HepG2 (cell line): ENCODE measurements around the gene PLS1. TPM values are rescaled to one million over a fixed set of nuclear protein-coding genes. Genes with fewer than 3 reads are reported as not detected.

ENCODE experiments used
- AGO1 ChIP-seq: fragments of 200-400 bp; formaldehyde crosslinking; IDR thresholded peaks from 2 replicates; pipeline ENCODE4 v1.6.1; 2017; ENCODE audit warnings: mild to moderate bottlenecking, low read depth, low read length, moderate library complexity; ENCODE audit not compliant: poor library complexity, severe bottlenecking
- AHR ChIP-seq: IDR thresholded peaks from 2 replicates; pipeline ENCODE4 v1.6.1; 2018; ENCODE audit warnings: missing genetic modification reagents, missing compliant biosample characterization
- ARID4A ChIP-seq: sonication (generic); formaldehyde crosslinking; IDR thresholded peaks from 2 replicates; pipeline ENCODE4 v1.5.0; 2020; ENCODE audit warnings: mild to moderate bottlenecking, missing genetic modification reagents, borderline replicate concordance
- GMEB1 ChIP-seq: sonication (generic); formaldehyde crosslinking; IDR thresholded peaks from 2 replicates; pipeline ENCODE4 v1.5.1; 2020; ENCODE audit warnings: missing genetic modification reagents, mild to moderate bottlenecking, borderline replicate concordance
- HCFC1 ChIP-seq: fragments of 150-350 bp; IDR thresholded peaks from 2 replicates; pipeline ENCODE4 v1.6.1; 2014; ENCODE audit warnings: low read depth, low read length
- KDM5A ChIP-seq: fragments of 200-600 bp; sonication (generic); IDR thresholded peaks from 2 replicates; pipeline ENCODE4 v1.7.0; 2018; ENCODE audit warnings: antibody characterized with exemption, mild to moderate bottlenecking, low read length, borderline replicate concordance
- KLF12 ChIP-seq: sonication (generic); formaldehyde crosslinking; IDR thresholded peaks from 2 replicates; pipeline ENCODE4 v1.4.0; 2020; ENCODE audit warnings: missing genetic modification reagents, borderline replicate concordance
- NONO ChIP-seq, 2 experiments: fragments of 450-650 bp in 1 of 2; sonication (generic) in 1 of 2; formaldehyde crosslinking in 1 of 2; IDR thresholded peaks in 1 of 2; conservative IDR thresholded peaks in 1 of 2; 2 replicates each; pipeline versions ENCODE4 v1.6.1 to v1.8.0; 2017 to 2022; ENCODE audit warnings: mild to moderate bottlenecking in 1 of 2, missing genetic modification reagents in 1 of 2, moderate library complexity in 1 of 2
- ZBTB39 ChIP-seq: sonication (generic); formaldehyde crosslinking; IDR thresholded peaks from 2 replicates; pipeline ENCODE4 v1.5.0; 2020; ENCODE audit warnings: missing genetic modification reagents
- ZFP62 ChIP-seq: sonication (generic); formaldehyde crosslinking; IDR thresholded peaks from 2 replicates; pipeline ENCODE4 v1.4.0; 2020; ENCODE audit warnings: missing genetic modification reagents
- ZHX1 ChIP-seq: sonication (generic); formaldehyde crosslinking; IDR thresholded peaks from 2 replicates; pipeline ENCODE4 v1.8.1; 2022; ENCODE audit warnings: low read depth, mild to moderate bottlenecking, missing genetic modification reagents
- ZNF343 ChIP-seq: sonication (generic); formaldehyde crosslinking; IDR thresholded peaks from 2 replicates; pipeline ENCODE4 v1.4.0; 2020; ENCODE audit warnings: mild to moderate bottlenecking, missing genetic modification reagents
- ZXDC ChIP-seq: sonication (generic); formaldehyde crosslinking; IDR thresholded peaks from 2 replicates; pipeline ENCODE4 v1.5.0; 2020; ENCODE audit warnings: mild to moderate bottlenecking, missing genetic modification reagents
- polyA plus RNA-seq, 8 experiments: library from polyadenylated mRNA; depleted of rRNA in 3 of 8; stranded (reverse) in 7 of 8; unstranded in 1 of 8; fragments of >200 nt; fragmentation: Illumina TruSeq in 4 of 8; extraction: Trizol in 4 of 8; gene quantifications; 2 replicates each; pipeline versions ENCODE4 v1.2.1 to v1.2.3, GENCODE V29; 2011 to 2016; ENCODE audit warnings: low read depth in 4 of 8, missing spikeins in 1 of 8, mixed read lengths in 1 of 8; ENCODE audit not compliant: insufficient read depth in 1 of 8
- total RNA-seq, 5 experiments: library from RNA; depleted of rRNA; stranded (reverse); fragments of >200 nt; fragmentation: Illumina TruSeq; extraction: Trizol; gene quantifications; 2 replicates each; pipeline ENCODE4 v1.2.3, GENCODE V29; 2016; ENCODE audit warnings: low read depth in 1 of 5

Gene PLS1
- total and polyA plus RNA-seq, 2 of the 13 experiments (the other 11 are each of a cell fraction or from before 2014, with no cell fraction given) = 11.2 to 21.1 TPM

GRCh38 chr3:142595951-142596725 lies at the start of gene PLS1 (continued):
- TF ChIP-seq GMEB1 (peak; percentile 82), AGO1 (no peak), AHR (CRISPR knock-in tag) (peak; percentile 87), ZFP62 (no peak), ZHX1 (peak; percentile 67), HCFC1 (peak; percentile 35; the same call in 1 of the 2 replicates), KDM5A (0 out of 2 replicates have a peak, but pooled peaks have one; percentile 24), ZNF343 (CRISPR knock-in tag) (no peak), ARID4A (CRISPR knock-in tag) (peak; percentile 82), KLF12 (CRISPR knock-in tag) (0 out of 2 replicates have a peak, but pooled peaks have one; percentile 28), NONO (IDR thresholded peaks at IDR 0.05) (no peak), NONO (CRISPR knock-in tag; conservative IDR thresholded peaks at IDR 0.05) (peak; percentile 96; the same call in 1 of the 2 replicates), ZBTB39 (CRISPR knock-in tag) (no peak), ZXDC (0 out of 2 replicates have a peak, but pooled peaks have one; percentile 73)
